Calu3 (cell line): Measurements from ENCODE around the gene TREX2. TPM values are rescaled to one million over a fixed set of nuclear protein-coding genes. Genes with fewer than 3 reads are reported as not detected.

Experiments used
- BruUV-seq: library from RNA; stranded (reverse); fragments of 400-500 nt; replicated peaks from 2 replicates; lab custom pipeline; 2021; lab: Mats Ljungman, UMichigan
- CTCF ChIA-PET: fragments of 300-600 bp; sonication (Branson Sonifier 250); formaldehyde crosslinking; loops from one replicate; lab custom pipeline; 2022; ENCODE audit warnings: antibody characterized with exemption; lab: Charles Lee
- DNase-seq: peaks from one replicate; pipeline ENCODE4 v3.0.0; 2022
- H3K27ac Mint-ChIP-seq: one replicate; pipeline ENCODE4 v1.8.0; 2022; ENCODE audit warnings: mixed read lengths; ENCODE audit not compliant: unreplicated experiment
- H3K27me3 Mint-ChIP-seq: one replicate; pipeline ENCODE4 v1.8.0; 2022; ENCODE audit warnings: mixed read lengths; ENCODE audit not compliant: unreplicated experiment
- H3K36me3 Mint-ChIP-seq: one replicate; pipeline ENCODE4 v1.8.0; 2022; ENCODE audit warnings: mild to moderate bottlenecking, moderate library complexity, mixed read lengths; ENCODE audit not compliant: insufficient read depth, unreplicated experiment
- H3K4me1 Mint-ChIP-seq: one replicate; pipeline ENCODE4 v1.8.0; 2022; ENCODE audit warnings: mild to moderate bottlenecking, low read depth, mixed read lengths; ENCODE audit not compliant: unreplicated experiment
- H3K4me3 Mint-ChIP-seq: one replicate; pipeline ENCODE4 v1.8.0; 2022; ENCODE audit warnings: mild to moderate bottlenecking, low read depth, moderate library complexity, mixed read lengths; ENCODE audit not compliant: unreplicated experiment
- H3K9me3 Mint-ChIP-seq: one replicate; pipeline ENCODE4 v1.8.0; 2022; ENCODE audit warnings: low read depth, mixed read lengths; ENCODE audit not compliant: unreplicated experiment
- intact Hi-C: fragments of 100-400 bp; cut with micrococcal nuclease; formaldehyde crosslinking; loops from one replicate; pipeline ENCODE4 v1.10.0; 2022; ENCODE audit not compliant: unreplicated experiment
- total RNA-seq: library from RNA; stranded (reverse); gene quantifications from 2 replicates; pipeline ENCODE4 v1.2.3, GENCODE V29; 2022
- TF ChIP-seq, protein P1 (sequence below): fragments of 200-600 bp; IDR thresholded peaks from one replicate; pipeline ENCODE4 v1.8.0; 2022; ENCODE audit warnings: antibody characterized with exemption; ENCODE audit not compliant: unreplicated experiment

Gene TREX2
- total RNA-seq, 1 experiment from 2014 or later, result 2.0 TPM

GRCh38 chrX:153409414-153410101 lies 36.3 kb downstream of the TREX2 start:
- Mint-ChIP-seq H3K4me1 (no peaks in the 10 kb centered on the region), H3K27ac (no peak overlapping the region), H3K27me3 (peaks cover 92% of the 10 kb centered on the region), H3K4me3 (no peak overlapping the region), H3K36me3 (no peaks in the 10 kb centered on the region), H3K9me3 (no peaks in the 10 kb centered on the region)
- TF ChIP-seq, protein P1, sequence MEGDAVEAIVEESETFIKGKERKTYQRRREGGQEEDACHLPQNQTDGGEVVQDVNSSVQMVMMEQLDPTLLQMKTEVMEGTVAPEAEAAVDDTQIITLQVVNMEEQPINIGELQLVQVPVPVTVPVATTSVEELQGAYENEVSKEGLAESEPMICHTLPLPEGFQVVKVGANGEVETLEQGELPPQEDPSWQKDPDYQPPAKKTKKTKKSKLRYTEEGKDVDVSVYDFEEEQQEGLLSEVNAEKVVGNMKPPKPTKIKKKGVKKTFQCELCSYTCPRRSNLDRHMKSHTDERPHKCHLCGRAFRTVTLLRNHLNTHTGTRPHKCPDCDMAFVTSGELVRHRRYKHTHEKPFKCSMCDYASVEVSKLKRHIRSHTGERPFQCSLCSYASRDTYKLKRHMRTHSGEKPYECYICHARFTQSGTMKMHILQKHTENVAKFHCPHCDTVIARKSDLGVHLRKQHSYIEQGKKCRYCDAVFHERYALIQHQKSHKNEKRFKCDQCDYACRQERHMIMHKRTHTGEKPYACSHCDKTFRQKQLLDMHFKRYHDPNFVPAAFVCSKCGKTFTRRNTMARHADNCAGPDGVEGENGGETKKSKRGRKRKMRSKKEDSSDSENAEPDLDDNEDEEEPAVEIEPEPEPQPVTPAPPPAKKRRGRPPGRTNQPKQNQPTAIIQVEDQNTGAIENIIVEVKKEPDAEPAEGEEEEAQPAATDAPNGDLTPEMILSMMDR, result no peak
- CTCF ChIA-PET, result no interaction called here
- BruUV-seq, result no TSS peak
- DNase-seq, result no peak
- intact Hi-C loops, result no loop called here

DNA sequence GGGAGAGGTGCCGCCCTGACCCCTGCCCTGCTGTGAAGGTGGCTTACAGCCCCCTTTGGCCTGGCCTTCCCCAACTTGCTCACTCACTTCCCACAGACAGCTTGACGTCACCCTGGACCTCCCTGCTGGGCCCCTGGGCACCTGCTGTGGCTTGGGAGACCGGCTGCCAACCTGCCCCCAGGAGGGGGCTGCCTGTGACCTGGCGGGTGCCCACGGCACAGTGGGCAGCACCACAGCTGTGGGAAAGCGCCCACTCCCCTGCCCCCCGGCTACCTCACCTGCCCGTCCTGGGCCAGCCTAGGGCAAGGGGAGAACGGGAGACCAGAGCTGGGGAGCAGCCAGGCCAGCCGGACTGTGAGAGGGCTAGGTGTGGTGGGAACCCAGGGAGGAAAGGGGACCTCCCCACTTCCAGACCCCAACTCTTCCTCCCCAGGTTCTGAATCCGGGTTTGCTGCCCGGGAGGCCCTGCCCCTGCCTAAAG lies 36.9 kb downstream of the TREX2 start:
- Mint-ChIP-seq H3K27me3 (peaks cover 92% of the 10 kb centered on the region), H3K4me3 (no peak overlapping the region), H3K27ac (no peak overlapping the region), H3K36me3 (no peaks in the 10 kb centered on the region), H3K9me3 (no peaks in the 10 kb centered on the region), H3K4me1 (no peaks in the 10 kb centered on the region)
- intact Hi-C loops, result no loop called here
- BruUV-seq, result no TSS peak
- CTCF ChIA-PET, result no interaction called here
- no peak for DNase-seq
- TF ChIP-seq, protein P1, result no peak

DNA sequence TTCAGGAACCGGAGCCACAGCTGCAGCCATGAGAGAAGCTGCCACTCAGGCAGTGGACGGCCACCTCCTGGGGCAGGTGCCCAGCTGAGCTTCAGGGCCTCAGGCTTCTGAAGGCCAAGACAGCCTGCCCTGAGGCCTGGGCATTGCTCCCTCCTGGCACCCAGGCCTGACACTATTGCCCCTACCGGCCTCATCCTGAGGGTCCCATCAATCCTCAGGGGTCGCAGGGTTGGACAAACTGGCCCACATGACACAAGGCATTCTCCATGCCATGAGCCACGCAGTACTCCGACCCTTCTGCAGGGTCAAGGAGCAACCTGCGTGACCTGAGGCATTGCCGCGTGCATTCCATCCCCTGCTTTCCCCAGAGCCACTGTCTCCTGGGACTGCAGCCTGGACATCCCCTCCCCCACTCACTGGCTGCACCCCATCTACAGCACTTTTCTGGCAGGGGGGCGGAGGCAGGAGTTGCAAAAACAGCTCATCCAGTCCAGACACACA lies 37.6 kb downstream of the TREX2 start:
- Mint-ChIP-seq H3K4me3 (no peak overlapping the region), H3K9me3 (no peaks in the 10 kb centered on the region), H3K4me1 (no peaks in the 10 kb centered on the region), H3K36me3 (no peaks in the 10 kb centered on the region), H3K27ac (no peak overlapping the region), H3K27me3 (peaks cover 90% of the 10 kb centered on the region)
- BruUV-seq, result no TSS peak
- DNase-seq, result no peak
- intact Hi-C loops, result no loop called here
- CTCF ChIA-PET, result no interaction called here
- TF ChIP-seq, protein P1, result no peak

GRCh38 chrX:153407736-153408135 lies 38.1 kb downstream of the TREX2 start:
- H3K27me3 Mint-ChIP-seq, result peaks cover 90% of the 10 kb centered on the region
- TF ChIP-seq, protein P1, result no peak
- no peak overlapping the region for H3K4me3 Mint-ChIP-seq
- DNase-seq, result no peak
- H3K27ac Mint-ChIP-seq, result no peak overlapping the region
- H3K4me1 Mint-ChIP-seq, result no peaks in the 10 kb centered on the region
- no peaks in the 10 kb centered on the region for H3K36me3 Mint-ChIP-seq
- no TSS peak for BruUV-seq
- no peaks in the 10 kb centered on the region for H3K9me3 Mint-ChIP-seq
- CTCF ChIA-PET, result no interaction called here
- intact Hi-C loops, result no loop called here
